ENCODE data around the gene MEGF11.
"Not testable (repeated sequence)": the region's sequence is repeated elsewhere in the genome, so short reads cannot be mapped to it uniquely, and the experiment has no call there.

MEGF11 gene

GRCh38 chr15:65906396-65906795 lies 347.2 kb downstream of the MEGF11 start:
- DNase-seq, result no peak

GRCh38 chr15:65904301-65904700 lies 349.2 kb downstream of the MEGF11 start:
- no peak for DNase-seq

- no peak for DNase-seq
Observed at GRCh38 chr15:65903296-65904073, 350.1 kb downstream of the MEGF11 start.

- DNase-seq, result no peak
Observed at GRCh38 chr15:65902373-65902772, 351.2 kb downstream of the MEGF11 start.

GRCh38 chr15:65901836-65902235 lies 351.7 kb downstream of the MEGF11 start:
- no peak for DNase-seq

GRCh38 chr15:65901336-65901735 lies 352.2 kb downstream of the MEGF11 start:
- DNase-seq, result no peak

- no peak for DNase-seq
Observed at GRCh38 chr15:65900488-65900887, 353.1 kb downstream of the MEGF11 start.

- DNase-seq, result no peak
Observed at GRCh38 chr15:65896236-65896635, 357.3 kb downstream of the MEGF11 start.

- DNase-seq, result no peak
Observed at GRCh38 chr15:65893060-65893459, 360.5 kb downstream of the MEGF11 start.

- no peak for DNase-seq
Observed at GRCh38 chr15:65888981-65889380, 364.6 kb downstream of the MEGF11 start.

- DNase-seq, result no peak
Observed at GRCh38 chr15:65887565-65887964, 366.0 kb downstream of the MEGF11 start.

GRCh38 chr15:65885668-65886218 lies 367.8 kb downstream of the MEGF11 start:
- no peak for DNase-seq

GRCh38 chr15:65884511-65884910 lies 369.0 kb downstream of the MEGF11 start:
- no peak for DNase-seq

GRCh38 chr15:65883571-65883970 lies 370.0 kb downstream of the MEGF11 start:
- DNase-seq, result no peak

- no peak for DNase-seq
Observed at GRCh38 chr15:65881766-65882434, 371.6 kb downstream of the MEGF11 start.

GRCh38 chr15:65877749-65878148 lies 375.8 kb downstream of the MEGF11 start:
- DNase-seq, result no peak

- DNase-seq, result no peak
Observed at GRCh38 chr15:65875458-65875857, 378.1 kb downstream of the MEGF11 start.

GRCh38 chr15:65873256-65873655 lies 380.3 kb downstream of the MEGF11 start:
- DNase-seq, result no peak

- DNase-seq, result not testable (repeated sequence)
Observed at GRCh38 chr15:65872596-65872995, 381.0 kb downstream of the MEGF11 start.

- DNase-seq, result not testable (repeated sequence)
Observed at GRCh38 chr15:65871886-65872285, 381.7 kb downstream of the MEGF11 start.

- no peak for DNase-seq
Observed at GRCh38 chr15:65870889-65871533, 382.5 kb downstream of the MEGF11 start.

- no peak for DNase-seq
Observed at GRCh38 chr15:65869954-65870871, 383.3 kb downstream of the MEGF11 start.

Data from activated CD8-positive, alpha-beta memory T cell treated with anti-CD3 and anti-CD28 coated beads for 24 hours (primary cell).